ENCODE results near the gene CLRN1. TPM values are rescaled to one million over a fixed set of nuclear protein-coding genes. Genes with fewer than 3 reads are reported as not detected.

Gene CLRN1
- total RNA-seq, 4 donors from 2014 or later = not detected

DNA sequence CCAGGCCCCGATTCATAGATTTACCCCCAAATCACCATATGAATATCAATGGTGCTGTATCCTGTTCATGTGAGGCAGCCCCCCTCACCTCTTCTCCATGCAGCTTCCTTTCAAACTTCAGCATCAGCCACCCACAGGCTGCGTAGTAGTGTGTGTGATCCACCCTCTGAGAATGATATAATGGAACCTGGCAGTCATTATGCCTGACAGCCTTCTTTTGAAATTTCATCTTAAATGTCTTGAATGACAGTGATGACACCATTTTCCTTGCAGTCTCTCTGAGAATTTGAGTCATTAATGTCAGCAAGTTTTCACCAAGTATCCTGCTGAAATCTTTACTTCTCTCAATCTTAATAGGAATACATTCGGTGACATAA, 3.5 kb upstream of the CLRN1 start:
- peaks cover 0 to 31% (median 0%) of the 10 kb centered on the region in 4 donors for H3K27me3 ChIP-seq
- H3K27ac ChIP-seq = no peak overlapping the region
- no peaks in the 10 kb centered on the region for H3K9me3 ChIP-seq
- H3K4me1 ChIP-seq = no peaks in the 10 kb centered on the region
- no peak for DNase-seq
- H3K4me3 ChIP-seq = no peak overlapping the region
- 68 to 75% methylated on average over 3 of the region's 3 CpGs for WGBS, 2 donors
- intact Hi-C loops (cut with DNase I) = no loop called here
- no peaks in the 10 kb centered on the region for H3K36me3 ChIP-seq
- TF ChIP-seq, protein P1, sequence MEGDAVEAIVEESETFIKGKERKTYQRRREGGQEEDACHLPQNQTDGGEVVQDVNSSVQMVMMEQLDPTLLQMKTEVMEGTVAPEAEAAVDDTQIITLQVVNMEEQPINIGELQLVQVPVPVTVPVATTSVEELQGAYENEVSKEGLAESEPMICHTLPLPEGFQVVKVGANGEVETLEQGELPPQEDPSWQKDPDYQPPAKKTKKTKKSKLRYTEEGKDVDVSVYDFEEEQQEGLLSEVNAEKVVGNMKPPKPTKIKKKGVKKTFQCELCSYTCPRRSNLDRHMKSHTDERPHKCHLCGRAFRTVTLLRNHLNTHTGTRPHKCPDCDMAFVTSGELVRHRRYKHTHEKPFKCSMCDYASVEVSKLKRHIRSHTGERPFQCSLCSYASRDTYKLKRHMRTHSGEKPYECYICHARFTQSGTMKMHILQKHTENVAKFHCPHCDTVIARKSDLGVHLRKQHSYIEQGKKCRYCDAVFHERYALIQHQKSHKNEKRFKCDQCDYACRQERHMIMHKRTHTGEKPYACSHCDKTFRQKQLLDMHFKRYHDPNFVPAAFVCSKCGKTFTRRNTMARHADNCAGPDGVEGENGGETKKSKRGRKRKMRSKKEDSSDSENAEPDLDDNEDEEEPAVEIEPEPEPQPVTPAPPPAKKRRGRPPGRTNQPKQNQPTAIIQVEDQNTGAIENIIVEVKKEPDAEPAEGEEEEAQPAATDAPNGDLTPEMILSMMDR (IDR thresholded peaks at IDR 0.05) = no peak
- no peak for TF ChIP-seq POLR2A (IDR thresholded peaks at IDR 0.05)

- Histone ChIP-seq H3K36me3 (no peaks in the 10 kb centered on the region), H3K9me3 (no peaks in the 10 kb centered on the region), H3K27ac (no peak overlapping the region), H3K4me1 (no peaks in the 10 kb centered on the region), H3K4me3 (no peak overlapping the region), H3K27me3 (peaks cover 0 to 31% (median 0%) of the 10 kb centered on the region in 4 donors)
- intact Hi-C loops (cut with DNase I) = no loop called here
- WGBS, 2 donors = 63 to 66% methylated on average over 7 of the region's 7 CpGs
- DNase-seq = no peak
- TF ChIP-seq POLR2A (IDR thresholded peaks at IDR 0.05) = no peak
- TF ChIP-seq, protein P1 (IDR thresholded peaks at IDR 0.05) = no peak
Observed at GRCh38 chr3:150975086-150975991, 2.8 kb upstream of the CLRN1 start.

GRCh38 chr3:150970665-150971324, 1.7 kb downstream of the CLRN1 start:
- H3K27ac ChIP-seq = no peak overlapping the region
- DNase-seq = no peak
- intact Hi-C loops (cut with DNase I) = no loop called here
- 38 to 47% methylated on average over 6 of the region's 6 CpGs for WGBS, 2 donors
- H3K9me3 ChIP-seq = no peaks in the 10 kb centered on the region
- peaks cover 0 to 21% (median 0%) of the 10 kb centered on the region in 4 donors for H3K27me3 ChIP-seq
- no peak for TF ChIP-seq POLR2A (IDR thresholded peaks at IDR 0.05)
- TF ChIP-seq, protein P1 (IDR thresholded peaks at IDR 0.05) = no peak
- H3K36me3 ChIP-seq = no peaks in the 10 kb centered on the region
- H3K4me3 ChIP-seq = no peak overlapping the region
- H3K4me1 ChIP-seq = no peaks in the 10 kb centered on the region

DNA sequence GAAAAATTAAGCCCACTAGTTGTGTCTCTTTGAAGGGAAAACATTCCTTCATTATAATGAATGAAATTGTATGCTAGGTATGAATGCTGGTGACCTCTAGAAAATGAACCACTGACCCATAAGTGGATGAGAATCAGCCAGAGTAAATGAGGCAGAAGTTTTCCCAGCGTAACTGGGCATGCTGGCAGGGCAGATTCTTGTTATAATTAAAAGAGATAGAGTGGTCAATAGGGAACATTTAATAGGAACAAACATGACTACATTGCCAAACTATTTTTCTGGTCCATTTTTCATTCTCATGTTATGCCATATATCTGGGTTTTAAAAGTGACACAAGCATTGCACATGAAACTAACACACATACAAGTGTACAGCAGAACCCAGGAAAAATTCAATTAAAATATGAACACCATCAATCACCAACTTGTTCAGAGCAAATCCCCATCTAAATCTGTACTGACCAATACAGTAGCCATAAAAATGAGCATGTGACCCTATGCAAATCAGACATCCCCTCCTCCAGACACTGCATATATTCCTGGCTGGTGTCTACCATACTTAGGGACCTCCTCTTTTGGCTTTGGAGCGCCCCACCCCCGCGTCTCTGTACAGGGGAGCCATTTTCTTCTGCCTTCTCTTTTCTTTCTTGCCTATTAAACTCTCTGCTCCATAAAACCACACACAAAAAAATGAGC, 4.0 kb downstream of the CLRN1 start:
- WGBS, 2 donors = 83% methylated on average over 2 to 4 of the region's 4 CpGs

More for the DNA sequence above, 4.0 kb downstream of the CLRN1 start:
- H3K4me3 ChIP-seq = no peak overlapping the region
- H3K4me1 ChIP-seq = no peaks in the 10 kb centered on the region
- no peaks in the 10 kb centered on the region for H3K36me3 ChIP-seq
- peaks cover 0 to 26% (median 0%) of the 10 kb centered on the region in 4 donors for H3K27me3 ChIP-seq
- no peaks in the 10 kb centered on the region for H3K9me3 ChIP-seq
- TF ChIP-seq POLR2A (IDR thresholded peaks at IDR 0.05) = no peak
- TF ChIP-seq, protein P1 (IDR thresholded peaks at IDR 0.05) = no peak
- intact Hi-C loops (cut with DNase I) = no loop called here
- no peak overlapping the region for H3K27ac ChIP-seq
- no peak for DNase-seq
